ENCODE data around the gene KDM4C.
"Not testable (repeated sequence)": the region's sequence is repeated elsewhere in the genome, so short reads cannot be mapped to it uniquely, and the experiment has no call there.

The KDM4C gene

DNA sequence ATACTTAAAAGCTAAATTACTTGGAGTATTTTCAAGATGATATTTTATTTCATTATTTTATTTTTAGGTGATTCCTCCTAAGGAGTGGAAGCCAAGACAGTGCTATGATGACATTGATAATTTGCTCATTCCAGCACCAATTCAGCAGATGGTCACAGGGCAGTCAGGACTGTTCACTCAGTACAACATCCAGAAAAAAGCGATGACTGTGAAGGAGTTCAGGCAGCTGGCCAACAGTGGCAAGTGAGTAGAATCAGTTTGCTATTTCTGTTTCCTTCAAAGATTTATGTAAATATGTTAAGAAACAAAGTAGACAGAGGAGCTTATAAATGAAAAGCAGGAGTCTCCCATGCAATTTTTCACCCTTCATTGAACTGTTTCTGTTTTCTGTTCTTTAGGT, 47.8 kb downstream of the KDM4C start:
- Histone ChIP-seq H3K4me1 (ENCODE audit: control insufficient read depth, low read depth, low read length) (no peaks in the 10 kb centered on the region), H3K4ac (ENCODE audit: low read depth, low read length) (no peak overlapping the region), H4K5ac (ENCODE audit: low read length) (no peak overlapping the region), H3K36me3 (ENCODE audit: control insufficient read depth, insufficient read depth, low read length) (no peaks in the 10 kb centered on the region), H2BK120ac (ENCODE audit: low read depth, low read length) (no peak overlapping the region), H3K9ac (ENCODE audit: low read length) (no peak overlapping the region), H3K27ac (ENCODE audit: low read depth, low read length) (no peak overlapping the region), H3K18ac (ENCODE audit: low read length) (no peak overlapping the region), H3K4me3 (ENCODE audit: low read length) (no peak overlapping the region), H3K27me3 (ENCODE audit: insufficient read depth, low read length, poor library complexity) (no peaks in the 10 kb centered on the region), H3K23ac (ENCODE audit: low read length) (no peak overlapping the region), H3K56ac (ENCODE audit: low read length) (no peak overlapping the region), H2BK5ac (ENCODE audit: low read length) (no peak overlapping the region), H3K79me2 (ENCODE audit: control insufficient read depth, insufficient read depth, low read length) (no peaks in the 10 kb centered on the region), H3K4me2 (ENCODE audit: low read length) (no peak overlapping the region), H3K79me1 (ENCODE audit: low read length) (no peaks in the 10 kb centered on the region), H4K8ac (ENCODE audit: low read depth, low read length) (no peak overlapping the region), H2AK5ac (ENCODE audit: low read length) (no peak overlapping the region), H2BK15ac (replicated peaks; ENCODE audit: low read depth) (no peak overlapping the region)
- no peak for DNase-seq
- WGBS (ENCODE audit: extremely low coverage, insufficient coverage, low lambda C conversion rate), result no CpG with 5 or more reads among the region's 1 CpG

DNA sequence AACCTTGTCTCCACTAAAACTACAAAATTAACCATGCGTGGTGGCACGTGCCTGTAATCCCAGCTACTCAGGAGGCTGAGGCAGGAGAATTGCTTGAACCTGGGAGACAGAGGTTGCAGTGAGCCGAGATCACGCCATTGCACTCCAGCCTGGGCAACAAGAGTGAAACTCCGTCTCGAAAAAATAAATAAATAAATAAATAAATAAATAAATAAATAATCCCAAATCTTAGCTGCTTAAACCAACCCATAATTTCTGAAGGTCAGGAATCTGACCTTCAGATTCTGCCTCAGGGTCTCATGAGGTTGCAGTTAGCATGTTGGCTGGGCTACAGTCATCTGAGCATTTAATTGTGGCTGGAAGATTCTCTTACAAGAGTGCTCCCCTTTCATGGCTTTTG, 48.5 kb downstream of the KDM4C start:
- H2BK5ac ChIP-seq (ENCODE audit: low read length); H3K56ac ChIP-seq (ENCODE audit: low read length); H3K27ac ChIP-seq (ENCODE audit: low read depth, low read length); H3K4ac ChIP-seq (ENCODE audit: low read depth, low read length); H2BK120ac ChIP-seq (ENCODE audit: low read depth, low read length); H3K9ac ChIP-seq (ENCODE audit: low read length); H2AK5ac ChIP-seq (ENCODE audit: low read length); H3K18ac ChIP-seq (ENCODE audit: low read length); H3K4me3 ChIP-seq (ENCODE audit: low read length); DNase-seq; H3K79me1 ChIP-seq (ENCODE audit: low read length); H3K79me2 ChIP-seq (ENCODE audit: control insufficient read depth, insufficient read depth, low read length); H4K5ac ChIP-seq (ENCODE audit: low read length); H3K36me3 ChIP-seq (ENCODE audit: control insufficient read depth, insufficient read depth, low read length); H3K27me3 ChIP-seq (ENCODE audit: insufficient read depth, low read length, poor library complexity); H2BK15ac ChIP-seq (replicated peaks; ENCODE audit: low read depth); H4K8ac ChIP-seq (ENCODE audit: low read depth, low read length); H3K23ac ChIP-seq (ENCODE audit: low read length); H3K4me2 ChIP-seq (ENCODE audit: low read length); H3K4me1 ChIP-seq (ENCODE audit: control insufficient read depth, low read depth, low read length): not testable (repeated sequence)
- WGBS (ENCODE audit: extremely low coverage, insufficient coverage, low lambda C conversion rate), result no CpG with 5 or more reads among the region's 6 CpGs

DNA sequence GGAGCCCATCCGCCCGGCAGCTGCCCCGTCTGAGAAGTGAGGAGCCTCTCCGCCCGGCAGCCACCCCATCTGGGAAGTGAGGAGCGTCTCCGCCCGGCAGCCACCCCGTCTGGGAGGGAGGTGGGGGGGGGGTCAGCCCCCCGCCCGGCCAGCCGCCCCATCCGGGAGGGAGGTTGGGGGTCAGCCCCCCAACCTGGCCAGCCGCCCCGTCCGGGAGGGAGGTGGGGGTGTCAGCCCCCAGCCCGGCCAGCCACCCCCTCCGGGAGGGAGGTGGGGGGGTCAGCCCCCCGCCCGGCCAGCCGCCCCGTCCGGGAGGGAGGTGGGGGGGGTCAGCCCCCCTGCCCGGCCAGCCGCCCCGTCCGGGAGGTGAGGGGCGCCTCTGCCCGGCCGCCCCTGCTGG, 49.9 kb downstream of the KDM4C start:
- not testable (repeated sequence) for H2BK15ac ChIP-seq (replicated peaks; ENCODE audit: low read depth); H3K4me3 ChIP-seq (ENCODE audit: low read length); H4K8ac ChIP-seq (ENCODE audit: low read depth, low read length); H4K5ac ChIP-seq (ENCODE audit: low read length); H2BK5ac ChIP-seq (ENCODE audit: low read length); H3K4ac ChIP-seq (ENCODE audit: low read depth, low read length); H3K18ac ChIP-seq (ENCODE audit: low read length); H2AK5ac ChIP-seq (ENCODE audit: low read length); H3K4me2 ChIP-seq (ENCODE audit: low read length); H3K9ac ChIP-seq (ENCODE audit: low read length); H3K36me3 ChIP-seq (ENCODE audit: control insufficient read depth, insufficient read depth, low read length); H3K79me2 ChIP-seq (ENCODE audit: control insufficient read depth, insufficient read depth, low read length); H3K23ac ChIP-seq (ENCODE audit: low read length); H3K56ac ChIP-seq (ENCODE audit: low read length); H3K27me3 ChIP-seq (ENCODE audit: insufficient read depth, low read length, poor library complexity); H2BK120ac ChIP-seq (ENCODE audit: low read depth, low read length); H3K4me1 ChIP-seq (ENCODE audit: control insufficient read depth, low read depth, low read length); DNase-seq; H3K79me1 ChIP-seq (ENCODE audit: low read length); H3K27ac ChIP-seq (ENCODE audit: low read depth, low read length)
- no CpG with 5 or more reads among the region's 30 CpGs for WGBS (ENCODE audit: extremely low coverage, insufficient coverage, low lambda C conversion rate)

DNA sequence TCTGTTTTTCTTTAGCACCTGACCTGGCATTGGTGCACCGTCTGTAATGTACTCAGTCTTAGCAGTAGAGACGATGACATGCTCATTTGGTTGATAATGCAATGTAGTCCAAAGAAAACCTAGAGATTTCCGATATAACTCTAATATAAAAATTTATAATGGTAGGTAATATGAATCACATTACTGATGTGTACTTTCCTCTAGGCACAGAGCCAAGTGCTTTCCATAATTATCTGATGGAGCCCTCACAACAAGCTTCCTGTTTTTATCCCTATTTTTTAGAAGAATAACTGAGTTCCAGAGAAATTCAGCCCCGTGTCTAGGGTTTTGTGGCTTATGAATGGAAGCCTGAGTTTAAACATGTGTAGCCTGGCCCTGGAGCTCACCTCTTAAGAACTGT, 53.7 kb downstream of the KDM4C start:
- H3K36me3 ChIP-seq (ENCODE audit: control insufficient read depth, insufficient read depth, low read length), result no peaks in the 10 kb centered on the region
- no peak overlapping the region for H2BK5ac ChIP-seq (ENCODE audit: low read length)
- no peak overlapping the region for H4K5ac ChIP-seq (ENCODE audit: low read length)
- H2BK15ac ChIP-seq (replicated peaks; ENCODE audit: low read depth), result no peak overlapping the region
- no peak for DNase-seq
- no peaks in the 10 kb centered on the region for H3K79me1 ChIP-seq (ENCODE audit: low read length)
- no peak overlapping the region for H3K4ac ChIP-seq (ENCODE audit: low read depth, low read length)
- WGBS (ENCODE audit: extremely low coverage, insufficient coverage, low lambda C conversion rate), result no CpG with 5 or more reads among the region's 4 CpGs
- no peak overlapping the region for H3K23ac ChIP-seq (ENCODE audit: low read length)
- H3K4me1 ChIP-seq (ENCODE audit: control insufficient read depth, low read depth, low read length), result no peaks in the 10 kb centered on the region
- H2AK5ac ChIP-seq (ENCODE audit: low read length), result no peak overlapping the region
- no peak overlapping the region for H4K8ac ChIP-seq (ENCODE audit: low read depth, low read length)
- no peak overlapping the region for H3K18ac ChIP-seq (ENCODE audit: low read length)
- H3K4me2 ChIP-seq (ENCODE audit: low read length), result no peak overlapping the region
- no peak overlapping the region for H3K9ac ChIP-seq (ENCODE audit: low read length)
- no peak overlapping the region for H3K27ac ChIP-seq (ENCODE audit: low read depth, low read length)
- H3K27me3 ChIP-seq (ENCODE audit: insufficient read depth, low read length, poor library complexity), result no peaks in the 10 kb centered on the region
- no peaks in the 10 kb centered on the region for H3K79me2 ChIP-seq (ENCODE audit: control insufficient read depth, insufficient read depth, low read length)
- H2BK120ac ChIP-seq (ENCODE audit: low read depth, low read length), result no peak overlapping the region
- H3K4me3 ChIP-seq (ENCODE audit: low read length), result no peak overlapping the region
- H3K56ac ChIP-seq (ENCODE audit: low read length), result no peak overlapping the region

DNA sequence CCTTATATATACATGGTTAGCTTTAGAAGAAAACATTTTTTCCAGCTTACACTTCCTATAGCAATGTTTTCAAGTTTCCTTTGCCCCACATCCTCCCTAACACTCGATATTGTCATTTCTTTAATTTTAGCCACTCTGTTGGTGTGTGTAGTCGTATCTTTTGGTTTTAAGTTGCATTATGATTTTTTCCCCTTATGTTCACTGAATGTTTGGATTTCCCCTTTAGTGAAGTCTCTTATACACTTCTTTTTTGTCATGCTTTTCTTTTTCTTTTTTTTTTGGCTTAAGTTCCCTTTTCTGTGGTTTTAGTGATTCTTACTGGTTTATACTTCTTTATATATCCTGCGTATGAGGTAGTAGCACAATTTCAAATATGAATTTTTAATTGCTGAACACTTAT, 58.8 kb downstream of the KDM4C start:
- H3K27ac ChIP-seq (ENCODE audit: low read depth, low read length), result no peak overlapping the region
- H2AK5ac ChIP-seq (ENCODE audit: low read length), result no peak overlapping the region
- no peak overlapping the region for H2BK5ac ChIP-seq (ENCODE audit: low read length)
- no peaks in the 10 kb centered on the region for H3K27me3 ChIP-seq (ENCODE audit: insufficient read depth, low read length, poor library complexity)
- H3K79me1 ChIP-seq (ENCODE audit: low read length), result no peaks in the 10 kb centered on the region
- WGBS (ENCODE audit: extremely low coverage, insufficient coverage, low lambda C conversion rate), result no CpG with 5 or more reads among the region's 3 CpGs
- no peak overlapping the region for H3K4me2 ChIP-seq (ENCODE audit: low read length)
- H3K4me3 ChIP-seq (ENCODE audit: low read length), result no peak overlapping the region
- H2BK120ac ChIP-seq (ENCODE audit: low read depth, low read length), result no peak overlapping the region
- no peaks in the 10 kb centered on the region for H3K36me3 ChIP-seq (ENCODE audit: control insufficient read depth, insufficient read depth, low read length)
- H3K4ac ChIP-seq (ENCODE audit: low read depth, low read length), result no peak overlapping the region
- H4K5ac ChIP-seq (ENCODE audit: low read length), result no peak overlapping the region
- H3K56ac ChIP-seq (ENCODE audit: low read length), result no peak overlapping the region
- H3K9ac ChIP-seq (ENCODE audit: low read length), result no peak overlapping the region
- DNase-seq, result no peak
- H3K23ac ChIP-seq (ENCODE audit: low read length), result no peak overlapping the region
- H3K18ac ChIP-seq (ENCODE audit: low read length), result no peak overlapping the region
- no peak overlapping the region for H4K8ac ChIP-seq (ENCODE audit: low read depth, low read length)
- no peak overlapping the region for H2BK15ac ChIP-seq (replicated peaks; ENCODE audit: low read depth)
- no peaks in the 10 kb centered on the region for H3K79me2 ChIP-seq (ENCODE audit: control insufficient read depth, insufficient read depth, low read length)
- H3K4me1 ChIP-seq (ENCODE audit: control insufficient read depth, low read depth, low read length), result no peaks in the 10 kb centered on the region

DNA sequence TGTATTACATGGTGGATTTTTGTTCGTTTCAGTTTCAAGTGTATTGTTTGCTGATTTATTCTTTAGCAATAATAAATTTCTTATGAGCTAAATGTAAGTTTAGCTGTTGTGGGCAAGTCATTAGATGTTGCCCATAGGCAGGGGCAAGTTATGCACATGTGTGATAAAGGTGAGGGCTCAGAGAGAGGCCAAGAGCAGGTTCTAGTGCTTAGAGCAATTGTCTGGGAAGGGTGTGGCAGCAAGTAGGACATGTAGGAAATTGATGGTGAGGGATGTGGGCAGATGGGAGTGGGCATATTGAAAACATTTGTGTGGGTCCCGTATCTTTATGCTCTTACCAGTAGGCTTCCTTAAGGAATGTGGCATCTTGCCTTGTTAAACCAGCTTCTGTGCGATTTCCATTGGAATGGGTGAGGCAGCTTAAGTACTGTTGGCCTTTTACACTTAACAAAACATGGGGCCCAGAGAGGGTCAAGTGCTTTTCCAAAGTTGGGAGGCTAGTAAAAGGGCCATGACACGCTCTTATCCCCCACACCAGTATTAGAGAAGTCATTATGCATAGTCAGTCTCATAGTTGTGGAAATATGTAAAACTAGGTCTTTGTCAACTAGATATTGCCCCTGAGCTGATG, 60.6 kb downstream of the KDM4C start:
- no CpG with 5 or more reads among the region's 4 CpGs for WGBS (ENCODE audit: extremely low coverage, insufficient coverage, low lambda C conversion rate)
- Histone ChIP-seq H2BK120ac (ENCODE audit: low read depth, low read length) (no peak overlapping the region), H3K9ac (ENCODE audit: low read length) (no peak overlapping the region), H3K4me3 (ENCODE audit: low read length) (no peak overlapping the region), H2AK5ac (ENCODE audit: low read length) (no peak overlapping the region), H3K27me3 (ENCODE audit: insufficient read depth, low read length, poor library complexity) (no peaks in the 10 kb centered on the region), H3K79me1 (ENCODE audit: low read length) (no peaks in the 10 kb centered on the region), H3K4me2 (ENCODE audit: low read length) (no peak overlapping the region), H3K27ac (ENCODE audit: low read depth, low read length) (no peak overlapping the region), H2BK5ac (ENCODE audit: low read length) (no peak overlapping the region), H3K56ac (ENCODE audit: low read length) (no peak overlapping the region), H3K79me2 (ENCODE audit: control insufficient read depth, insufficient read depth, low read length) (no peaks in the 10 kb centered on the region), H3K23ac (ENCODE audit: low read length) (no peak overlapping the region), H3K36me3 (ENCODE audit: control insufficient read depth, insufficient read depth, low read length) (no peaks in the 10 kb centered on the region), H4K8ac (ENCODE audit: low read depth, low read length) (no peak overlapping the region), H3K18ac (ENCODE audit: low read length) (no peak overlapping the region), H3K4ac (ENCODE audit: low read depth, low read length) (no peak overlapping the region), H2BK15ac (replicated peaks; ENCODE audit: low read depth) (no peak overlapping the region), H4K5ac (ENCODE audit: low read length) (no peak overlapping the region), H3K4me1 (ENCODE audit: control insufficient read depth, low read depth, low read length) (no peaks in the 10 kb centered on the region)
- peak; percentile 7 for DNase-seq

Measured in mesendoderm (in vitro differentiated cells).